HG03460 (cell line): ENCODE measurements around the gene TNPO3.
"Not testable (repeated sequence)": the region's sequence is repeated elsewhere in the genome, so short reads cannot be mapped to it uniquely, and the experiment has no call there.

Source experiments
- ATAC-seq: cut with Tn5 transposase; IDR thresholded peaks from one replicate; pipeline ENCODE4 v1.9.1; 2021; ENCODE audit not compliant: unreplicated experiment

TNPO3 gene

DNA sequence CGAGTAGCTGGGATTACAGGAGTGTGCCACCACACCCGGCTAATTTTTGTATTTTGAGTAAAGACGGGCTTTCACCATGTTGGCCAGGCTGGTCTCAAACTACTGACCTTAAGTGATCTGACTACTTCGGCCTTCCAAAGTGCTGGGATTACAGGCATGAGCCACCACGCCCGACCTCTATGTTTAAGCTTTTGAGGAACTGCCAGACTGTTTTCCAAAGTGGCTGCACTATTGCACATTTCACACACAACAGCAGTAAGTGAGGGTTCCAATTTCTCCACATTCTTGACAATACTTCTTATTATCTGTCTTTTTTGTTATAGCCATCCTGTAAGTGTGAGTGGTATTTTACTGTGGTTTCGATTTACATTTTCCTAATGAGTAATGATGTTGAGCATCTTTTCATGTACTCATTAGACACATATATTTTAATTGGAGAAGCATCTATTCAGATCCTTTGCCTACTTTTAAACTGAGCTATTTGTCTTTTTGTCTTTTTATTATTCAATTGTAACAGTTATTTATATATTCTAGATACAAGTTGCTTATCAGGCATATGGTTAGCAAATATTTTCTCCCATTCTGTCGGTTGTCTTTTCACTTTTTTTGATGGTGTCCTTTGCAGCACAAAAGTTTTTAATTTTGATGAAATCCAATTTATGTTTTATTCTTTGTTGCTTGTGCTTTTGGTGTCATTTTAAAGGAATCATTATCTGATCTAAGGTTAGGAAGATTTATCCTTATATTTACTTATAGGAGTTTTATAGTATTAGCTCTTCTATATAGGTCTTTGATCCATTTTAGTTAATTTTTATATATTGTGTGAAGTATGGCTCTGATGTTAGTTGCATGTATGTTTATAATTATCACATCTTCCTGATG, 130.0 kb downstream of the TNPO3 start:
- no peak for ATAC-seq

GRCh38 chr7:128923411-128923800, 131.5 kb downstream of the TNPO3 start:
- no peak for ATAC-seq

- ATAC-seq: no peak
These were observed 132.2 kb downstream of the TNPO3 start for GRCh38 chr7:128922496-128923410.

DNA sequence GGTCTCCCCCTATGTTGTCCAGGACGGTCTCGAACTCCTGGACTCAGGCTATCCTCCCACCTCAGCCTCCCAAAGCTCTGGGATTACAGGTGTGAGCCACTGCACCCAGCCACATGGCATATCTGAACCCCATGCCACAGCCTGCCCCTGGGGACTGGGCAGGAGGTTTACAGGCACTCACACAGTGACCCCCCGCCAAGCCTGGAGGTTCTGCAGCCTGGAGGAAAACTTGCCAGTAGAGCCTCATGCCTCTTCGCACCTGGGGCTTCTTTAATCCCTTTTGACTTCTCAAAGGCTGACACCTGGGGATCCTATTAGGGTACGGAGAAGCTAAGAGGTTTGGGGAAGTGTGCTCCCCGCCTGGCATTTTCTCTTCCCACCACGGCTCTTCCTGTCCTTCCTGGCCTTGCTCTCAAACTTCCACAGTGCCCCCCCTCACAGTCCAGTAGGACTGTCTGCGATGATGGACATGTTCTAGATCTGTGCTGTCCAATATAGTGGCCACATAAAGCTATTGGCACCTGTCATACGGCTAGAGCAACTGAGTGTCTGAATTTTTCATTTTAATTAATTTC, 133.0 kb downstream of the TNPO3 start:
- no peak for ATAC-seq

DNA sequence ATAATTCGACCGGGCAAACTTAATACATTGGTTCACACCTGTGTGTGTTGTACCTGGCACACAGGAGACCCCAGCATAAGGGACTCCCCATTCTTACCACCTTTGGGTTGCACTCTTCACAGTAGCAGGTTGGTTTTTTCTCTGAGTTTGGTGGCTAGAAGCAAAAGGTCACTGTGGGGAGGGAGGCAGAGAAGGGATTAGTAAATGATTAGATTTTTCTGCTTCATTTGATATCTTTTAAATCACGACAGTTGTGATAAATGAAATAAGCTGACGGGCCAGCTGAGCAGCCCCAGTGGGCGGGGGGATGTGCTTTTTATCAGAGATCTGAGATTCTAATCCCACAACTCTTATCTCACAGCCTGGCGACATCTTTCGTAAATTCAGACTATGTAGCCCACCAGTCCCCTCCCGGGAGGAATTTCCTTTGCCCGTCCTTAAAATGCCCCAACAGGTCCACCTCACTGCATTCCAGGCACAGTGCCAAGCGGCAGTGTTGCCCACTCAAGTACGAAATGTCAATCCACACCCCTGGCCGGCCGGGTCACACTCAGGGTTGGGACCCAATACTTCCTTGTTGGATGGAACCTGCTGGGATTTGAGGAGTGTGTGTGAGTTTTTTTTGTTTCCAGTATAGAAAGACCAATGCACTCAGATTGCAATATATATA, 133.9 kb downstream of the TNPO3 start:
- no peak for ATAC-seq

DNA sequence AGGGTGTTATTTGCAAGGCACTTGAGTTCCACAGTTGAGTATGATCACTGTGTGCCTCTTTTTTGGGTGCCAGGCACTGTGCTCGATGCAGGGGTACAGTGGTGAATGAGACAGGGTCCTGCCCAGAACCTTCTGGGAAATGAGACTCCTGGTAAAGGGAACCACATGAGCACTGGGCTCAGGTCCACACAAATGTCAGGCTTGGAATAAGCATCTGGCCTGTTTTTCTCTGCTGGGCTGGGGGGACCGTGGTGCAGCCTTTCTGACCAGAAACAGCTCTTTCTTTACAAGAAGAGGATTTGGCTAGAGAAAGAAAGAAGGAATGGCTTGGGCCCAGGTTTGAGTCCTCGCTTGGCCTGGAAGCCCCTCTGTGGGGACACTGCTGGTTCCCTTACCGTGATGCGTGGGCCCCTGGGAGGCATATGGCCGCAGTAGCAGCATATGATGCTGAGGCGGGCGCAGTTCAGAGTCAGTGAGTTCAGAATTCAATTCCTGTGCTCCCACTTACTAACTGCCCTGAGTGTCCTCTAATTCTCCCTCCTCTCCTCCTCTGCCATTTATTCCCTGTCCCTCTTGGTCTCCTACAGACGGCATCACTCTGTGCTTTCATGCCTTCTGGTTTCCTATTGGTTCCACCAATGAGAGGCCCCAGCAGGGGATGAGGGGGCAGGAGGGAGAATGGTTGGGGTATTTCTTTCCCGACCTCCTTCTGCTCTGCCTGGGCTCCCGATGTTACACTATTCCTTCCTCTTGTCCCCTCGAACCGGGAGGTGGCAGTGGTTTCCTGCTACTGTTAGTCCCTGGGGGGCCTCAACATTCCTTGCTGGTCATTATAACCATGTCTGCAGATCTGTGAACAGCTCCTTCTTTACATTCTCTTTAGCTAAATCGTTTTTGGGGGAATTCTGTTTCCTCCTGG, 134.8 kb downstream of the TNPO3 start:
- no peak for ATAC-seq

- no peak for ATAC-seq
These were observed 135.7 kb downstream of the TNPO3 start for GRCh38 chr7:128919241-128919640.

DNA sequence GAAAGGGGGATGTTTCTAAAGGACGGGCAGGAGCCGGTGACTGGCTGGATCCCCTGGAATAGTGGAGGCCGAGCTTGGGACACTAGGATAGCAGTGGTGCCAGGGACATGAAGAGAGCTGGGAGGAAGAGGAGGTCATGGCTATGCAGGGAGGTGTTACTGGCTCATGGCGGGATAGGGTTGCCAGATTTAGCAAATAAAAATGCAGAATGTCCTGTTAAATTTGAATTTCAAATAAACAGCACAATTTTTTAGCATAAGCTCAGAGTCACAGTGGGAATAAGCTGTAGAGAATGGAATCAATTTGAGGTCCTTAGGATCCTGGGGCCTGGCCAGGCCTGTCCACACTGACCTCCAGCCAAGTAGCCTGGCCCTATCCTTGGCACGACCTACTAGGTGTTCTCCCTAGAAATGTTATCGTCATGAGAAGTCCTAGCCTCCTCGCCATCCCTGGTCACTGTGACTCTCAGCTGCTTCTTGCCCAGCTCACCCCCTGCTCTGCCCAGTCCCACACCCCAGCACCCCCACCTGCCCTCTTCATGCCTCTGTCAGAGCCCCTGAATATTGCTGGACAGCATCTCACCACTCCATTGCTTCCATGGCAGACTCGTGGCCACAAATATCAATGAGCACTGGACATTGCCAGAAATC, 136.8 kb downstream of the TNPO3 start:
- no peak for ATAC-seq

- ATAC-seq: no peak
These were observed 137.8 kb downstream of the TNPO3 start for GRCh38 chr7:128917122-128917521.

DNA sequence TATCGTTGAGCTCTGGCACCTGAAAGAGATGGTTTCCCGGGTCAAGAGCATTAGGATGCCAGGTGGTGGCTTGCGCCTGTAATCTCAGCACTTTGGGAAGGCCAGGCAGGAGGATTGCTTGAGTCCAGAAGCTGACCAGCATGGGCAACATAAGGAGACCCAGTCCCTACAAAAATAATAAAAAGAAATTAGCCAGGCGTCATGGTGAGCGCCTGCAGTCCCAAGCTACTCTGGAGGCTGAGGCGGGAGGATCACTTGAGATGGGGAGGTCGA, 138.3 kb downstream of the TNPO3 start:
- ATAC-seq: no peak

DNA sequence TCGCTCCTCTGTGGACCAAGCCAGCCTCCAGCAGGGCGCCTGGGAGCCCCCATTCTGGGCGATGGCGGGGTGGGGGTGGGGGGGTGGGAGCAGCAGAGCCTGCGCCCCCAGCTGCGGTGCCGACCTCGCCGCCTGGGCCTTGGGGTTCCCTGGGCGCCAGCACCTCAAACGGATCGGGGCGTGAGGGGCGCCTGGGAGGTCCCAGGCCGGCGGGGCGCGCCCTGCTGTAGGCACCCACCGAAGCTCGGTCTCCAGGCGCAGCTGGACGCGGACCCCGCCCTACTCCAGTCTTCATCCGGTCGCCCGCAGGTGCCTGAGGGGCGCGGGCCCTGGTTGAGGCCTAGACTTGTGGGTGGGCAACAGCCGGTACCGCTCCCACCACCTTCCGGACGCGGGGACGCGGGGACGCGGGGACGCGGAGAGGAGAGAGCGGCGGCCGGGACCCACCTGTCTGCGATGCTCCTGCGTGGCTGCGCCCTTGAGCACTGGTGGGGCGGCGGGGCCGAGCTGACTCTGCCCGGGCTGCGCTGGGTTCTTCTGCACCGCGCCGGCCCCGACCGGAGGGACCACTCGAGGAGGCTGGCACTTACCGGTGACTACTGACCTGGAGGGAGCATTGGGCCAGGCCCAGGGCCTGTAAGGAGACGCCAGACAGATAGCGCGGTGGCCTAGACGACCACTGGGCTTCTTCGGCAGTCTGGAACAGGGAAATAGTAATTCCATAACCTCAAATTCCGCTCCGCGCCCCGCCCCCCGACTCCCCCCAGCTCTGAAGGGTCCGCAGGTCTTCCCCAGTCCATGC, 138.9 kb downstream of the TNPO3 start:
- ATAC-seq: no peak

DNA sequence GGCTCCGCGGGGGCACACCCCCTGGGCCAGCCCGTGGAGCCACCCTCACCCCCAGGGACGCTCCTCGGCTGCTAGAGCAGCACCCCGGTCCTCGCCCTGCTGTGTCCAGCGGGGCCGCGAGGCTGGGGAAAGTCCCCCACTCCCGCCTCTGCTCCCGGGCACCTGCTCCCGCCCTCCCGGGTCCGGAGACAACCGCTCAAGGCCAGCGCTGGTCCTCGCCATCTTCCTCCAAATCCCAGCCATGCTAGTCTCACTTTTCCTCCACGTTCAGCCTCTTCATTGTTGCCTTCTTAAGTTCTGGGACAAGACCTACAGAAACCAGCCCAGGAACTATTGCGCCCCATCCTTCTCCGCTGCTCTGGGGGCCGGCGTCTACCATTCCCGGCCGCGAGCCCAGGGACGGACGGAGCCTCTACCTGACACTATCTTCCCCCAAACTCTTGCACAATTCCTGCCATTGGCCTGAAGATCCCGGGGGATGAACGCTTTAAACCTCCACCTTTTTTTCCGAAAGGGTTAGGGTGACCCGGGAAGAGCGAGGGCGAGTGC, 139.6 kb downstream of the TNPO3 start:
- ATAC-seq: peak; percentile 8

DNA sequence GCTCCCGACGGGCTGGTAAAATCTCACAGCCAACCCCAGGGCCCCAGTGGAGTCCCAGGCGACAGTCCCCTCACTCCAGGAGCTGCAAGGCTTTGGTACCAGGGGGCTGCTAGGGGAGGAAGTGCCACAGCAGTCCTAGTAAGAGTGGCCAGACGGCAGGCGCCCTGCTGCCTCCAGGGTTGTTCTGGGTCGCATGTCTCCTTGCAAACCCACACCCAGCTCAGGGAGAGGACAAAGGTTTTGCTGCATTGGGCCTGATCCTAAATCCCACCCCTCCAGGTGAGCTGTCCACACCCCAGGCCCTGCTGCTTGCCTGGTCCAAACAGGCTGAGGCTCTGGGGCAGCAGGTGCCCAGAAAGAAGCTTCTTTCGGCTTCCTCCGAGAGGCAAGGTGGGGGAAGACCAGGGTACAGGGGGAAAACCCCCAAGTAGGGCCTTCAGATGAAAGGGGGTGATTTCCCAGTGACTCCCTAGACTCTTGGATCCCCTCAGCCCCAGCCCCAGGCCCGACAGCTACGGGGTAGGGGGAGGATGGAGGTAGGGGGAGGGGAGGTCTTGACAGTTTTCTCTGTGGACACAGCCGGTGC, 140.3 kb downstream of the TNPO3 start:
- ATAC-seq: peak; percentile 63

DNA sequence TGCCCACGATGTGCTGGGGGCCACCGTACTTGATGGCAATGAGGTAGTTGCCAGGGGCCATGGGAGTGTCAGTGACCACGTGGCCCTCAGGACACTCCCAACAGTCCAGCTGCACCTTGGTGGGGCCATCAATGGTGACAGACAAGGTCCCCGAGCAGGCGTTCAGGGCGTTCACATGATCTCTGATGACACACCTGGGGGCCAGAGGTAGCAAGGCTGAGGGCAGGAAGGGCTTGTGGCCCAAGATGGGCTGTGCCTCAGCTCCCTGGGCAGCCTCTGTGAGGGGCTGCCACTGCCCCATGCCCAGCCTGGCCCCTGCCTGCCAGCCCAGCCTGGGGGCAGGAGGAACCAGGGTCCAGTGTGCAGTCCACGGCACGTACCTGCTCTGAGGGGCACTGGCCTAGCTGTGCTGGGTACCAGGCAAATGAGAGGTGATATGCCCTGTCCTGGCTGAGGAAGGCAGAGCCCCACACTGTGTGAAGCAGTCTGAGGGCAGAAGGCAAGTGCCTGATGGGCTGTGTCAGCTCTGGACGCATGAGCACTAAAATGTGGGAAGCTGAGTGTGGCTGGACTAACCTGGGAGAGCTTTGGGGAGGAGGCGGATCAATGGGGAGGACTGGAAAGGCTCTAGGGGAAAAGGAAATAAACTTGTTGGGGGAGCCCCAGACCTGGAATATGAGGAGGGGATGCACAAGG, 140.9 kb downstream of the TNPO3 start:
- no peak for ATAC-seq

DNA sequence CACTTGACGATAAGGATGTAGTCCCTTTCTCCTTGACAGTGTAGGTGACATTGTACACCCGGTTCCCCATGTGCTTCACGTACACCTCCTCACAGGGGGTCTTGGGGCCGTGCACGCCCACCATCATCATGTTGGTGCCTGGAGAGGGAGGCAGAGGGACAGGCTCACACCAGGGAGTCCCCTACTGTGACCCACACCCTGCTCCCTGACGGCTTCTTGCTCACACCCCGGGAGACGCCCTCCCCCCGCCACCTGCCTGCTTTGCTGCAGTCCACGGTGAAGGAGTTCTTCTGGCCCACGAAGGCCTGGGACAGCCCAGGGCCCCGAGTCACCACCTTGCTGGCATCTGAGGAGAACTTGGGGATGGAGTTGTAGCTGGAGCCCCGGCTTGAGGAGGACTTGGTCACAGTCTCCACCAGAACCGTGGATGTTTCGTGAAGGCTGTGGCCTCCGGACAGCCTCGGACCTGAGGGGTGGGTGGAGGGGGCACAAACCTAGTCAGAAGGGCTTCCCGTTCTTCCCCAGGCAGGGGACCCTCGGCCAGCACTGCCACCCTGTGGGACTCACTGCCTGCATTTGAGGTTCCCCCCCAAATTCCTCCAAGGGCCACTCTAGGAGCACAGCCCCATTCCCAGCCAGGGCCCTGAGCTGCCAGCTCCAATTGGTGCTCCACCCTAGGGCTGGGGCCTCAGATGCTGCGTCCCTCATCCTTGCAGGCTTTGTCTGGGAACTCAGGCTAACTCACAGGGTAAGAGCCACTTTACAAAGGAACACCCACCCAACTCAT, 142.0 kb downstream of the TNPO3 start:
- ATAC-seq: not testable (repeated sequence)

DNA sequence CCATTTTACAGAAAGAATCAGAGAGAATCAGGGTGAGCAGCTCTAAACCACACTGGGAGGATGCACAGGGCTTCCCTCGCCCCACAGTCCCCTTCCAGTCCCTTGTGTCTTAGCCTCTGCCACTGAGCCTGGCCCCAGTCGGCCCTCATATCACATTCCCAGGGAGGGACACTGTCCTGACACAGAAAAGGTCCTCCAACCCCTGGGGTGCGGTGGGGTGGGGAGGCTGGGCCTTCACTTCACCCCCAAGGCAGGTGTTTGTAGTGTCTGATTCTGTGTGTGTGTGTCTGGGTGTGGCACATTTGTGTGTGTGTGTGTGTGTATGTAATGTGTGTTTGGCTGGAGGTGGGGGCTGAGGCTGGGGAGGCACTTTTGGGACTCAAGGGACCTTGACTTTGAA, 142.6 kb downstream of the TNPO3 start:
- ATAC-seq: no peak
